ENCODE measurements around the gene CDT1.

DNA sequence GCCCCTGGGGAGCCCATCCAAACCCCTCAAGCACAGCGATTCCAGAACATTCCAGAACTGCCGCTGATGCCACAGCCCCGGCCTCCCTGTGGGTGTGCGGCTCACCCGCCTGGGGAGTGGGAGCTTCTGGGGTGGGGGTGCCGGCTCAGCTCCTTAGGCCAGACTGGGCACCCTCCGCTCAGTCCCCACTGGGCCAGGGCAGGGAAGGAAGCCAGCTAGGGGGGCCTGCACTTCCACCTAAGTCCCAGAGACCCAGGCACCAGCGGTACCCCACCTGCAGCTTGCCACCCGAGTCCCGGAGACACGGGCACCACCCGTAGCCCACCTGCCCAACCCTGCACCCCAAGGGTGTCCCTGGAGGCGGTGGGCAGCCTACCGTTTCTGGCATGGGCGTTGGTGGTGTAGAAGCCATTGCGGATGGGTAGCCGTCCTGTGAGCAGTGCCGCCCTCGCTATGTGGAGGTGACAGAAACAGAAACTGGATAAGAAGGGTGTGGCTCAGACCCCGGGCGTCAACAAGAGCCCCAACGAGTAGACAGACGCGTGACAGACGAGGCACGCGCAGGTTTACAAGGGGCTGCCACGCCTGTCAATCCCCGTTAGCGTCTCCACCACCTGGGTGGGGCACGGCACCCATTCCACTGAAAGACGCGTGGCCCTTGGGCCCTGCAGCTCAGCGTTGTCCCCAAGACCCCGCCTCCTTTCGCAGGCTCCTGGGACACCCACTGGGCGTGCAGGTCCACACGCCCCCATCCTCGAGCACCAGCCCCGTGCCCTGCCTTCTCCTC lies 38.1 kb downstream of the CDT1 start:
- no peak for TF ChIP-seq CTCF (IDR thresholded peaks at IDR 0.05 in 8 of 11, conservative IDR thresholded peaks at IDR 0.05 in 3 of 11)
- no peak for TF ChIP-seq POLR2A (IDR thresholded peaks at IDR 0.05)
- TF ChIP-seq POLR2AphosphoS5 (IDR thresholded peaks at IDR 0.05): no peak

All from spleen (tissue), 7 donors.